Measurements from ENCODE around the gene PCDHB1. TPM values are rescaled to one million over a fixed set of nuclear protein-coding genes. Genes with fewer than 3 reads are reported as not detected.
A peak's percentile ranks its signal among the peaks of the same experiment; 100 is the strongest.

Gene PCDHB1
- total and polyA plus RNA-seq, 12 donors = under 0.01 to 0.11 (median 0.04) TPM; not detected in 7

DNA sequence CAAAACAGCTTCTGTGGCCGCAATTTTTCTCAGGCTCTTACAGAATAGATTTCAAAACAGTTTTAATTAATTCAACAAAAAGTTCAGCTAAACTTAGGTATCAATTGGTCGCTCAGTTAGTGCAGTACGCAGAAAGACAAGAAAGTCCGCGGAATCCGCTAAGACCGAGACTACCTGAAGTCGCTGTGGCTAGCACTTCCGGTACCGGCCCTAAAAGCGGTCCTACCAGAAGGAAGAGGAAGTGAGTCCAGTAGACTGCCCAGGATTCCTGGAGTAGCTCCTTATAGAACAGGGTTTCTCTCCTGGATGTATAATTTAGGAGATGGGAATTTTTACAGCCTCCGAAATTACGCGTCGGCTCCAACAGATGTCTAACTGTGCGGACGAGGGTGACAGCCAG is 26.7 kb downstream of the PCDHB1 start:
- no peaks in the 10 kb centered on the region for H3K4me1 ChIP-seq (replicated peaks in 1 of 2)
- H3K36me3 ChIP-seq (replicated peaks in 1 of 2) = no peaks in the 10 kb centered on the region
- H3K27ac ChIP-seq = no peak overlapping the region
- no peak for DNase-seq
- H3K9me3 ChIP-seq (replicated peaks in 1 of 3) = no peaks in the 10 kb centered on the region
- TF ChIP-seq, protein P1, sequence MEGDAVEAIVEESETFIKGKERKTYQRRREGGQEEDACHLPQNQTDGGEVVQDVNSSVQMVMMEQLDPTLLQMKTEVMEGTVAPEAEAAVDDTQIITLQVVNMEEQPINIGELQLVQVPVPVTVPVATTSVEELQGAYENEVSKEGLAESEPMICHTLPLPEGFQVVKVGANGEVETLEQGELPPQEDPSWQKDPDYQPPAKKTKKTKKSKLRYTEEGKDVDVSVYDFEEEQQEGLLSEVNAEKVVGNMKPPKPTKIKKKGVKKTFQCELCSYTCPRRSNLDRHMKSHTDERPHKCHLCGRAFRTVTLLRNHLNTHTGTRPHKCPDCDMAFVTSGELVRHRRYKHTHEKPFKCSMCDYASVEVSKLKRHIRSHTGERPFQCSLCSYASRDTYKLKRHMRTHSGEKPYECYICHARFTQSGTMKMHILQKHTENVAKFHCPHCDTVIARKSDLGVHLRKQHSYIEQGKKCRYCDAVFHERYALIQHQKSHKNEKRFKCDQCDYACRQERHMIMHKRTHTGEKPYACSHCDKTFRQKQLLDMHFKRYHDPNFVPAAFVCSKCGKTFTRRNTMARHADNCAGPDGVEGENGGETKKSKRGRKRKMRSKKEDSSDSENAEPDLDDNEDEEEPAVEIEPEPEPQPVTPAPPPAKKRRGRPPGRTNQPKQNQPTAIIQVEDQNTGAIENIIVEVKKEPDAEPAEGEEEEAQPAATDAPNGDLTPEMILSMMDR (IDR thresholded peaks at IDR 0.05) = no peak
- no peak for TF ChIP-seq POLR2A (IDR thresholded peaks at IDR 0.05)
- H3K27me3 ChIP-seq = no peaks in the 10 kb centered on the region
- H3K4me3 ChIP-seq = no peak overlapping the region
- 37 to 44% (median 42%) methylated on average over 17 of the region's 17 CpGs for WGBS, 4 donors
- intact Hi-C loops (cut with DNase I) = no loop called here

DNA sequence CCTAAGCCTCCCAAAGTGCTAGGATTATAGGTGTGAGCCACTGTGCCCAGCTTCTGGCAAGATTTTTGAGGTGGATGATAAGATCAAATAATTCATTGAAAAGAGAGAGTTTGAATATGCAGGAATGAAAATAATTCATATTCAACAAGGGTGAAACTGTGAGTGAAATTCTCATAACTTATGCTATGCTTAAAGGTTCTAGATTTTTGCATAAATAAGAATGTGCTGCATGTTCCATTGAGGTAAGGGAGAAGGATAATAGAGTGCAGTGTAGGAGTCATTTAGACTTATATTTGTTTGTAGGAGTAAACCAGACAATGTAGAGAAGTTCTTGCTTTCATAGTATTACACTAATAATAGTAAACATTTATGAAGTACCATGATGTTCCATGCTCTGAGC is 31.1 kb downstream of the PCDHB1 start:
- TF ChIP-seq, protein P1 (IDR thresholded peaks at IDR 0.05) = no peak
- TF ChIP-seq POLR2A (IDR thresholded peaks at IDR 0.05) = no peak
- no peak for DNase-seq
- Histone ChIP-seq H3K9me3 (replicated peaks in 1 of 3) (no peaks in the 10 kb centered on the region), H3K27me3 (no peaks in the 10 kb centered on the region), H3K4me1 (replicated peaks in 1 of 2) (no peaks in the 10 kb centered on the region), H3K4me3 (no peak overlapping the region), H3K36me3 (replicated peaks in 1 of 2) (no peaks in the 10 kb centered on the region), H3K27ac (no peak overlapping the region)
- intact Hi-C loops (cut with DNase I) = no loop called here

DNA sequence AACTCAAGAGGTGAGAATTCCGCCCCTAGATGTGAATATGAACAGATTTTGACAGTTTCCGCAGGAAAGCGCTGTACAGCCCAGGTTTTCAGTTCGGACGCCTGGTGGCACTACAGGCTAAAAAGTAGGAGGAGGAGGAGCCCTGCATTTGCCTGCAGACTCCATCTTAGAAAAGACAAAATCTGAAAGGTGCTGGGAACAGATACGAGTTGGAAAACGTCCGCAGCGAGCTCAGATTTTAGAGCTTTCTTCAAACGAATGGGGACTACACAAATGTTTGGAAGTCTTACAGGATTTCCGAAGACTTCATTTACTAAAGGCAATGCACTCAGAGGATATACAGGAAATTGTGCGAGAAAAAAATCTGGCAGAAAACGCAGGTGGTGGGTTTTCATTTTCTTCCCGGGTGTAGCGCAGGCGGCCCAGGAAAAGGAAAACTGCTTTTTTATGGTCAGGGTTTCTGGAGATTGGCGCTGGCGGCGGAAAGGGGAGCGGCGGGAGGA is 33.4 kb downstream of the PCDHB1 start:
- H3K9me3 ChIP-seq (replicated peaks in 1 of 3) = no peaks in the 10 kb centered on the region
- intact Hi-C loops (cut with DNase I) = no loop called here
- H3K4me1 ChIP-seq (replicated peaks in 1 of 2) = no peaks in the 10 kb centered on the region
- TF ChIP-seq, protein P1 (IDR thresholded peaks at IDR 0.05) = peak in 5 of 6 experiments; percentile 11 to 44 (median 30)
- TF ChIP-seq POLR2A (IDR thresholded peaks at IDR 0.05) = no peak
- WGBS, 4 donors = 8 to 19% (median 10%) methylated on average over 21 of the region's 21 CpGs
- no peaks in the 10 kb centered on the region for H3K36me3 ChIP-seq (replicated peaks in 1 of 2)
- peak overlapping the region in 2 of 4 donors; percentile 11 to 53 for H3K4me3 ChIP-seq
- H3K27me3 ChIP-seq = no peaks in the 10 kb centered on the region
- peak in 5 of 7 donors; percentile 22 to 58 (median 29) for DNase-seq
- H3K27ac ChIP-seq = no peak overlapping the region

DNA sequence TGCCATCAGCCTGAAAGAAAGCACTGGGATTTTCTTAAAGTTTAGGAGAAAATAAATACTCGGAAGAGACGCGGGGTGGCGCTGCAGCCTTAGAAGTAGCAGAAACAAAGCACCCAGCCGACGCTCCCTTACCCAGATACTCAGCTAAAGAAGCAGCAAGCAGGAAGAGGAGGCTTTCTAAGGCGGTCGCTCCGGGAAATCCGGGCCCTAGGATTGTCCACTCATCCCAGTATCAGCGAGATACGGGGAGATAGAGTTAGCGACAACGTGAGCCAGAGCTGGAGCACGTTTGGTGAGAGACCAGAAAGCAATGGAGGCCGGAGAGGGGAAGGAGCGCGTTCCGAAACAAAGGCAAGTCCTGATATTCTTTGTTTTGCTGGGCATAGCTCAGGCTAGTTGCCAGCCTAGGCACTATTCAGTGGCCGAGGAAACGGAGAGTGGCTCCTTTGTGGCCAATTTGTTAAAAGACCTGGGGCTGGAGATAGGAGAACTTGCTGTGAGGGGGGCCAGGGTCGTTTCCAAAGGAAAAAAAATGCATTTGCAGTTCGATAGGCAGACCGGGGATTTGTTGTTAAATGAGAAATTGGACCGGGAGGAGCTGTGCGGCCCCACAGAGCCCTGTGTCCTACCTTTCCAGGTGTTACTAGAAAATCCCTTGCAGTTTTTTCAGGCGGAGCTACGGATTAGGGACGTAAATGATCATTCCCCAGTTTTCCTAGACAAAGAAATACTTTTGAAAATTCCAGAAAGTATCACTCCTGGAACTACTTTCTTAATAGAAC is 43.5 kb downstream of the PCDHB1 start, which contains the start of gene PCDHB2:
Gene PCDHB2, plus strand, starts transcription at position 135 of the 782 bp plus-strand sequence. Its CDS starts 176 bp downstream, at position 311.
- Histone ChIP-seq H3K27me3 (no peaks in the 10 kb centered on the region), H3K27ac (no peak within 1 kb of the TSS), H3K36me3 (replicated peaks in 1 of 2) (no peaks in the 10 kb centered on the region), H3K4me3 (no peak within 1 kb of the TSS), H3K4me1 (replicated peaks in 1 of 2) (no peaks in the 10 kb centered on the region), H3K9me3 (replicated peaks in 1 of 3) (peaks cover 0 to 10% (median 0%) of the 10 kb centered on the region in 3 donors)
- peak in 3 of 7 donors; percentile 9 to 60 (median 25) for DNase-seq
- TF ChIP-seq, protein P1 (IDR thresholded peaks at IDR 0.05) = peak in 2 of 6 experiments; percentile 21 to 26
- TF ChIP-seq POLR2A (IDR thresholded peaks at IDR 0.05) = no peak
- WGBS, 4 donors = 12 to 19% (median 13%) methylated on average over 29 of the region's 29 CpGs
- intact Hi-C loops (cut with DNase I) = no loop called here
